PC-3 (cell line): ENCODE data around the gene PRDM5. TPM values are rescaled to one million over a fixed set of nuclear protein-coding genes. Genes with fewer than 3 reads are reported as not detected.

Experiments used
- ATAC-seq: fragments of 200-7000 bp; cut with Tn5 transposase; 2 replicates; pipeline ENCODE4 v1.9.1; 2020; ENCODE audit warnings: mild to moderate bottlenecking, moderate library complexity
- BruUV-seq: library from RNA; stranded (reverse); fragments of 400-500 nt; replicated peaks from 2 replicates; lab custom pipeline; 2021; lab: Mats Ljungman, UMichigan
- CTCF ChIA-PET: fragments of 300-600 bp; sonication (Branson Sonifier 250); formaldehyde crosslinking; loops from one replicate; lab custom pipeline; 2022; ENCODE audit warnings: antibody characterized with exemption; lab: Charles Lee
- POLR2A ChIA-PET: fragments of 300-600 bp; sonication (Branson Sonifier 250); formaldehyde crosslinking; loops from one replicate; lab custom pipeline; 2022; ENCODE audit warnings: antibody characterized with exemption; ENCODE audit not compliant: unreplicated experiment; lab: Charles Lee
- DNase-seq: peaks from one replicate; pipeline ENCODE4 v3.0.0-alpha.2; 2015
- H2AFZ ChIP-seq: fragments of 300-600 bp; sonication (generic); 2 replicates; pipeline ENCODE4 v1.6.0; 2016; ENCODE audit warnings: antibody characterized with exemption, low read length
- H3F3A ChIP-seq: fragments of 300-600 bp; sonication (generic); one replicate; pipeline ENCODE4 v1.6.0; 2017; ENCODE audit warnings: antibody characterized with exemption, low read length, control low read depth, mild to moderate bottlenecking; ENCODE audit not compliant: unreplicated experiment
- H3K27ac ChIP-seq: fragments of 300-600 bp; sonication (generic); 2 replicates; pipeline ENCODE4 v1.5.1; 2016; ENCODE audit warnings: mild to moderate bottlenecking, low read length
- H3K27me3 ChIP-seq: fragments of 300-600 bp; sonication (generic); 2 replicates; pipeline ENCODE4 v1.6.1; 2016; ENCODE audit warnings: low read length, mixed read lengths
- H3K36me3 ChIP-seq: fragments of 300-600 bp; sonication (generic); 2 replicates; pipeline ENCODE4 v1.6.1; 2016; ENCODE audit warnings: low read depth, mixed run types, low read length, mixed read lengths
- H3K4me1 ChIP-seq: fragments of 300-600 bp; sonication (generic); 2 replicates; pipeline ENCODE4 v1.5.1; 2016; ENCODE audit warnings: low read length; ENCODE audit not compliant: insufficient read depth
- H3K4me2 ChIP-seq: fragments of 300-600 bp; sonication (generic); 2 replicates; pipeline ENCODE4 v1.6.0; 2016; ENCODE audit warnings: low read length
- H3K4me3 ChIP-seq: fragments of 300-600 bp; sonication (generic); 2 replicates; pipeline ENCODE4 v1.5.1; 2016; ENCODE audit warnings: mild to moderate bottlenecking, low read length, mixed read lengths
- H3K79me2 ChIP-seq: fragments of 300-600 bp; sonication (generic); 2 replicates; pipeline ENCODE4 v1.6.1; 2017; ENCODE audit warnings: low read length, mixed read lengths
- H3K9ac ChIP-seq: fragments of 300-600 bp; sonication (generic); 2 replicates; pipeline ENCODE4 v1.6.0; 2016; ENCODE audit warnings: mild to moderate bottlenecking, low read length
- H3K9me2 ChIP-seq: fragments of 300-600 bp; sonication (generic); replicated peaks from 2 replicates; pipeline ENCODE4 v1.6.1; 2016; ENCODE audit warnings: mixed run types, low read length, mixed read lengths
- H3K9me3 ChIP-seq: fragments of 300-600 bp; sonication (generic); 2 replicates; pipeline ENCODE4 v1.6.1; 2016; ENCODE audit warnings: low read length, mixed read lengths
- H4K20me1 ChIP-seq: fragments of 300-600 bp; sonication (generic); 2 replicates; pipeline ENCODE4 v1.6.1; 2016; ENCODE audit warnings: low read length, mixed read lengths
- EZH2 ChIP-seq: fragments of 300-600 bp; sonication (generic); IDR thresholded peaks from one replicate; pipeline ENCODE4 v1.6.1; 2017; ENCODE audit warnings: antibody characterized with exemption, mild to moderate bottlenecking, low read length; ENCODE audit not compliant: unreplicated experiment
- EZH2phosphoT487 ChIP-seq: fragments of 300-600 bp; sonication (generic); IDR thresholded peaks from 2 replicates; pipeline ENCODE4 v1.6.1; 2018; ENCODE audit warnings: mild to moderate bottlenecking, antibody characterized with exemption, low read length, borderline replicate concordance
- intact Hi-C: fragments of 100-400 bp; cut with micrococcal nuclease; formaldehyde crosslinking; loops from 2 replicates; pipeline ENCODE4 v1.9.0; 2023
- total RNA-seq: library from RNA; depleted of rRNA; stranded (reverse); fragments of >200 nt; gene quantifications from 2 replicates; pipeline ENCODE4 v1.2.3, GENCODE V29; 2014
- TF ChIP-seq, protein P1 (sequence below): fragments of 300-600 bp; sonication (generic); conservative IDR thresholded peaks from 2 replicates; pipeline ENCODE4 v1.5.1; 2017; ENCODE audit warnings: antibody characterized with exemption, low read depth, mild to moderate bottlenecking, low read length

The PRDM5 gene
- total RNA-seq, 1 experiment from 2014 or later = 2.4 TPM

GRCh38 chr4:120861852-120862251, 60.7 kb downstream of the PRDM5 start:
- Histone ChIP-seq H3K4me1 (no peaks in the 10 kb centered on the region), H3K36me3 (no peaks in the 10 kb centered on the region), H3K4me2 (no peak overlapping the region), H3K27ac (no peak overlapping the region), H3K27me3 (no peaks in the 10 kb centered on the region), H3K9ac (no peak overlapping the region), H3K9me2 (no peaks in the 10 kb centered on the region), H3K4me3 (no peak overlapping the region), H4K20me1 (no peaks in the 10 kb centered on the region), H3K79me2 (no peaks in the 10 kb centered on the region), H3K9me3 (no peaks in the 10 kb centered on the region), H3F3A (no peaks in the 10 kb centered on the region), H2AFZ (no peak overlapping the region)
- ChIA-PET POLR2A (no interaction called here), CTCF (no interaction called here)
- intact Hi-C loops = no loop called here
- no peak for ATAC-seq
- TF ChIP-seq EZH2 = no peak
- TF ChIP-seq, protein P1, sequence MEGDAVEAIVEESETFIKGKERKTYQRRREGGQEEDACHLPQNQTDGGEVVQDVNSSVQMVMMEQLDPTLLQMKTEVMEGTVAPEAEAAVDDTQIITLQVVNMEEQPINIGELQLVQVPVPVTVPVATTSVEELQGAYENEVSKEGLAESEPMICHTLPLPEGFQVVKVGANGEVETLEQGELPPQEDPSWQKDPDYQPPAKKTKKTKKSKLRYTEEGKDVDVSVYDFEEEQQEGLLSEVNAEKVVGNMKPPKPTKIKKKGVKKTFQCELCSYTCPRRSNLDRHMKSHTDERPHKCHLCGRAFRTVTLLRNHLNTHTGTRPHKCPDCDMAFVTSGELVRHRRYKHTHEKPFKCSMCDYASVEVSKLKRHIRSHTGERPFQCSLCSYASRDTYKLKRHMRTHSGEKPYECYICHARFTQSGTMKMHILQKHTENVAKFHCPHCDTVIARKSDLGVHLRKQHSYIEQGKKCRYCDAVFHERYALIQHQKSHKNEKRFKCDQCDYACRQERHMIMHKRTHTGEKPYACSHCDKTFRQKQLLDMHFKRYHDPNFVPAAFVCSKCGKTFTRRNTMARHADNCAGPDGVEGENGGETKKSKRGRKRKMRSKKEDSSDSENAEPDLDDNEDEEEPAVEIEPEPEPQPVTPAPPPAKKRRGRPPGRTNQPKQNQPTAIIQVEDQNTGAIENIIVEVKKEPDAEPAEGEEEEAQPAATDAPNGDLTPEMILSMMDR = no peak
- no peak for TF ChIP-seq EZH2phosphoT487
- BruUV-seq = no TSS peak
- DNase-seq = no peak

- no peaks in the 10 kb centered on the region for H3K9me3 ChIP-seq
- H3K27me3 ChIP-seq = no peaks in the 10 kb centered on the region
- no peaks in the 10 kb centered on the region for H4K20me1 ChIP-seq
- ChIA-PET POLR2A (no interaction called here), CTCF (no interaction called here)
- H3K27ac ChIP-seq = no peak overlapping the region
- no peaks in the 10 kb centered on the region for H3K9me2 ChIP-seq
- TF ChIP-seq EZH2 = no peak
- TF ChIP-seq, protein P1 = no peak
- no peak for TF ChIP-seq EZH2phosphoT487
- intact Hi-C loops = no loop called here
- H3K4me3 ChIP-seq = no peak overlapping the region
- ATAC-seq (no peak), DNase-seq (no peak)
- no peaks in the 10 kb centered on the region for H3K79me2 ChIP-seq
- no peaks in the 10 kb centered on the region for H3K4me1 ChIP-seq
- no peak overlapping the region for H2AFZ ChIP-seq
- BruUV-seq = no TSS peak
- H3K9ac ChIP-seq = no peak overlapping the region
- H3K36me3 ChIP-seq = no peaks in the 10 kb centered on the region
- no peak overlapping the region for H3K4me2 ChIP-seq
- H3F3A ChIP-seq = no peaks in the 10 kb centered on the region
Measured at GRCh38 chr4:120858776-120859175, 63.8 kb downstream of the PRDM5 start.

- no peaks in the 10 kb centered on the region for H3K4me1 ChIP-seq
- CTCF ChIA-PET = no interaction called here
- TF ChIP-seq EZH2phosphoT487 (no peak), EZH2 (no peak)
- TF ChIP-seq, protein P1 = no peak
Measured at GRCh38 chr4:120857312-120857711, 65.2 kb downstream of the PRDM5 start.

More at GRCh38 chr4:120857312-120857711, 65.2 kb downstream of the PRDM5 start:
- Histone ChIP-seq H3K36me3 (no peaks in the 10 kb centered on the region), H3K4me3 (no peak overlapping the region), H3K4me2 (no peak overlapping the region), H2AFZ (no peak overlapping the region), H4K20me1 (no peaks in the 10 kb centered on the region), H3K9me2 (no peaks in the 10 kb centered on the region), H3K9ac (no peak overlapping the region), H3K27ac (no peak overlapping the region), H3K9me3 (no peaks in the 10 kb centered on the region), H3K27me3 (no peaks in the 10 kb centered on the region), H3F3A (no peaks in the 10 kb centered on the region), H3K79me2 (no peaks in the 10 kb centered on the region)
- BruUV-seq = no TSS peak
- POLR2A ChIA-PET = no interaction called here
- intact Hi-C loops = no loop called here
- DNase-seq (no peak), ATAC-seq (no peak)
